ENCODE measurements around the gene CELF5. TPM values are rescaled to one million over a fixed set of nuclear protein-coding genes. Genes with fewer than 3 reads are reported as not detected.
A peak's percentile ranks its signal among the peaks of the same experiment; 100 is the strongest.

CELF5 gene
- total and polyA plus RNA-seq, 9 of the 15 experiments (the other 6 are each of a cell fraction or from before 2014, with no cell fraction given), result 0.01 to 0.56 (median 0.22) TPM

DNA sequence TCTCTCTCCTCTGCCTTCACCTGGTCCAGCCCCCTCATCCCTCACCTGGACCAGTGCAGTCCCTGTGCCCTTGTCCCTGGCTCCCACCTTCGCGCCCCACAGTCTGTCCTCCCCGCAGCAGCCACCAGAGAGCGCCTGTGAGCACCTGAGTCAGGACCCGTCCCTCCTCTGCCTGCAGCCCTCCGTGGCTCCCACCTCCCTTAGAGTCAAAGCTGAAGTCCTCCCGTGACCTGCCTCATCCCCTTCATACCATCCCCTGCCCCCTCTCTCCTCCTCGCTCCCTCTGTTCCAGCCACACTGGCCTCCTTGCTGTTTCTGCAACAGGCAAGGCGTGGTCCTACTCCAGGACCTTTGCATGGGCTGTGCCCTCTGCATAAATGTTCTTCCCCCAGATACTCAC is 10.3 kb downstream of the CELF5 start (continued):
- TF ChIP-seq, protein P1, sequence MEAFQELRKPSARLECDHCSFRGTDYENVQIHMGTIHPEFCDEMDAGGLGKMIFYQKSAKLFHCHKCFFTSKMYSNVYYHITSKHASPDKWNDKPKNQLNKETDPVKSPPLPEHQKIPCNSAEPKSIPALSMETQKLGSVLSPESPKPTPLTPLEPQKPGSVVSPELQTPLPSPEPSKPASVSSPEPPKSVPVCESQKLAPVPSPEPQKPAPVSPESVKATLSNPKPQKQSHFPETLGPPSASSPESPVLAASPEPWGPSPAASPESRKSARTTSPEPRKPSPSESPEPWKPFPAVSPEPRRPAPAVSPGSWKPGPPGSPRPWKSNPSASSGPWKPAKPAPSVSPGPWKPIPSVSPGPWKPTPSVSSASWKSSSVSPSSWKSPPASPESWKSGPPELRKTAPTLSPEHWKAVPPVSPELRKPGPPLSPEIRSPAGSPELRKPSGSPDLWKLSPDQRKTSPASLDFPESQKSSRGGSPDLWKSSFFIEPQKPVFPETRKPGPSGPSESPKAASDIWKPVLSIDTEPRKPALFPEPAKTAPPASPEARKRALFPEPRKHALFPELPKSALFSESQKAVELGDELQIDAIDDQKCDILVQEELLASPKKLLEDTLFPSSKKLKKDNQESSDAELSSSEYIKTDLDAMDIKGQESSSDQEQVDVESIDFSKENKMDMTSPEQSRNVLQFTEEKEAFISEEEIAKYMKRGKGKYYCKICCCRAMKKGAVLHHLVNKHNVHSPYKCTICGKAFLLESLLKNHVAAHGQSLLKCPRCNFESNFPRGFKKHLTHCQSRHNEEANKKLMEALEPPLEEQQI (IDR thresholded peaks at IDR 0.05), result no peak
- no peak for TF ChIP-seq SMAD4 (CRISPR knock-in tag; conservative IDR thresholded peaks at IDR 0.05)
- no peak for TF ChIP-seq MLLT1 (IDR thresholded peaks at IDR 0.05)
- no peak for TF ChIP-seq ZNF431 (CRISPR knock-in tag; IDR thresholded peaks at IDR 0.05)
- TF ChIP-seq STAG1 (CRISPR knock-in tag; IDR thresholded peaks at IDR 0.05; ENCODE audit: borderline replicate concordance), result no peak
- TF ChIP-seq JUNB (CRISPR knock-in tag; conservative IDR thresholded peaks at IDR 0.05), result no peak
- TF ChIP-seq TOE1 (IDR thresholded peaks at IDR 0.05; ENCODE audit: borderline replicate concordance), result 0 out of 2 replicates have a peak, but pooled peaks have one; percentile 18
- no peak for TF ChIP-seq TOE1 (CRISPR knock-in tag; IDR thresholded peaks at IDR 0.05; ENCODE audit: borderline replicate concordance, low read depth)
- no peak for TF ChIP-seq ZNF146 (CRISPR knock-in tag; IDR thresholded peaks at IDR 0.05; ENCODE audit: unreplicated experiment)

Measured in K562 (cell line).